Anterior cingulate cortex (tissue), 58 donors: ENCODE results near the gene UFSP1.
A peak's percentile ranks its signal among the peaks of the same experiment; 100 is the strongest.

Source experiments
- DNase-seq, 58 donors: peaks; one replicate each; lab custom pipeline; 2025; lab: John Stamatoyannopoulos, UW

The UFSP1 gene

GRCh38 chr7:100895956-100896731 is 6.6 kb upstream of the UFSP1 start:
- peak in 18 of 58 donors; percentile 12 to 63 (median 32) for DNase-seq

- peak in 1 of 58 donors; percentile 14 for DNase-seq
These were observed 6.1 kb upstream of the UFSP1 start, which contains the start of gene ACHE for GRCh38 chr7:100895701-100895955. TSS of gene ACHE (minus strand) at chr7:100895888. CDS start at chr7:100894232, 1,656 bp downstream.

GRCh38 chr7:100894860-100895700 is 5.6 kb upstream of the UFSP1 start:
- peak in 36 of 58 donors; percentile 11 to 59 (median 37) for DNase-seq

- no peak for DNase-seq
These were observed 4.6 kb upstream of the UFSP1 start for GRCh38 chr7:100893910-100894721.

GRCh38 chr7:100893318-100893895 is 3.9 kb upstream of the UFSP1 start:
- DNase-seq: no peak

- no peak for DNase-seq
These were observed 3.1 kb upstream of the UFSP1 start for GRCh38 chr7:100892364-100893317.

- no peak for DNase-seq
These were observed 2.2 kb upstream of the UFSP1 start for GRCh38 chr7:100891568-100892247.

- DNase-seq: no peak
These were observed 1.4 kb upstream of the UFSP1 start for GRCh38 chr7:100890653-100891567.

- peak in 1 of 58 donors; percentile 34 for DNase-seq
These were observed 1.1 kb downstream of the UFSP1 start for GRCh38 chr7:100888291-100888987.

GRCh38 chr7:100887516-100888290 is 1.8 kb downstream of the UFSP1 start:
- no peak for DNase-seq

- no peak for DNase-seq
These were observed 2.5 kb downstream of the UFSP1 start for GRCh38 chr7:100886936-100887515.

GRCh38 chr7:100886142-100886935 is 3.2 kb downstream of the UFSP1 start:
- DNase-seq: no peak

- no peak for DNase-seq
These were observed 3.9 kb downstream of the UFSP1 start for GRCh38 chr7:100885440-100886141.

GRCh38 chr7:100884736-100885439 is 4.6 kb downstream of the UFSP1 start:
- peak in 1 of 58 donors; percentile 12 for DNase-seq
